Right hindlimb (tissue), 1 donor: Measurements from ENCODE around the gene IFIT1B.
"Not testable (repeated sequence)": the region's sequence is repeated elsewhere in the genome, so short reads cannot be mapped to it uniquely, and the experiment has no call there.

ENCODE experiments used
- DNase-seq: peaks from one replicate; pipeline ENCODE4 v3.0.0-alpha.2; 2018

Gene IFIT1B, protein sequence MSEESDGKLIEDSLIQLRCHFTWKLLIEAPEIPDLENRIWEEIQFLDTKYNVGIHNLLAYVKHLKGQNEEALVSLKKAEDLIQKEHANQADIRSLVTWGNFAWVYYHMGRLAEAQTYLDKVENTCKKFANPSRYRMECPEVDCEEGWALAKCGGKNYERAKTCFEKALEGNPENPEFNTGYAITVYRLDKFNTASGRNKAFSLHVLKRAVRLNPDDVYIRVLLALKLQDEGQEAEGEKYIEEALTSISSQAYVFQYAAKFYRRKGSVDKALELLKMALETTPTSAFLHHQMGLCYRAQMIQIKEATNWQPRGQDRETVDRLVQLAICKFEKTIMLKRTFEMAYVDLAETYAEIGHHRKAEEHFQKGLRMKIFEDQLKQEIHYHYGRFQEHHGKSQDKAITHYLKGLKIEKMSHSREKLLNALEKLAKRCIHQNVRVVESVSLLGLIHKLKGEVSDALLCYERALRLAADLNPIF

DNA sequence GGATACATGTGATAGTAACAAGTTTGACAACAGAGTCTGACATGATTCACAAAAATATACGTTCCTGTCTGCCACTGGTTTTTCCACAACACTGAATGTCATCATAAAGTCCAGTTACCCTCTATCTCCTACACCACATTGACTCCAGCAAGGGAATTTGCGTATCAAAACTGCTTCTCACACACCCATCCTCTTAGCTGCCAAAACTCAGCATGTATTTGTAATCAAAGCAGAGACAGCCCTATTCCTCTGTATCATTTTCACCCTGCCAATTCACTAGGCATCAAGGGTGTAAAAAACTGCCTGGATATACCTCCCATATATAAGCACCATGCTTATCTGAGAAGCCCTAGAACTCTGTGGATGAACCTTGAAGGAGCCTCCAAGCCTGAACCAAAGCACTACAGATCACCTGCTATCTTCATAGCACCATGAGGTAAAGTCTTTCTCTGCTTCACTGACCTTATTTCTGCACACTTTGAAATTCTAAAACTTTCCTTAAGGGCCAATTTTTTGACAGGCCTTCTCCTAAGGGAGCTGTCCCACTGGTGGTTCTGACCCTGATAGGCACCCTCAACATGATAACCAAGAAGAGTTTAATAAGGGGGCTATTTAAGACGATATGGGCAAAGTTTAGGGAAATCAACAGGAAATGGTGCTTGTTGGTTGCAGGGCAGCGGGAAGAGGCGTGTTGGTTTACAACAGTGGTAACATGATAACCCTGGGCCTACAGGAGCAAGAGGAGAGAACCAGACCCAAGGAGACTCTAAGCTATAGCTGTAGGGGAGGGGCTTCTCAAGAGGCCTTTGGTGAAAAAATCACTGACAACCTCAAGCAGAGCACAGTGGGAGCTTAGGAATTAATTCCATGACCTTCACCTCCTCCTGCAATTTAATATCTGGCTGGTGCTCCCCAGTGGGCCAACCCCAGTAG is at the start of gene IFIT1B:
Gene IFIT1B (plus strand): TSS at position 352 of the 933 bp plus-strand sequence. CDS start 80 bp downstream, at position 432.
- DNase-seq, result no peak

DNA sequence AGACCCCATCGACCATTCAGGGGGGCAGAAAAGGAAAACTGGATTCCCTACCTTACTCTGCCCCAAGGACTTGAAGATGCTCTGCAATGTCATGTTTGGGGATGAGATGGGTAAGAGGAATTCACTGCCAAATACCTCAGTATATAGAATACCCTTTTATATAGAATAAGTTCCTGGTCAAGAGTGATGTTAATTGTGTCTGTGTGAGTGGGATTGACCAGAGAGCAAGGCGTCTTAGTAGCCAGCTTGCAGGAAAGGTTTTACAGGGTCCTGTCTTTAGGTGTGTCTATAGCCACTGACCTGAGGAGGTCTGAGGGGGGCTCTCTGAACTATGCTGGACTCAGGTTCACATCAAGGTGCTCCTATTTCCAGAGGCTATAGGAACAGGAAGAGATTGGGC is 48.7 kb upstream of the IFIT1B start:
- no peak for DNase-seq

DNA sequence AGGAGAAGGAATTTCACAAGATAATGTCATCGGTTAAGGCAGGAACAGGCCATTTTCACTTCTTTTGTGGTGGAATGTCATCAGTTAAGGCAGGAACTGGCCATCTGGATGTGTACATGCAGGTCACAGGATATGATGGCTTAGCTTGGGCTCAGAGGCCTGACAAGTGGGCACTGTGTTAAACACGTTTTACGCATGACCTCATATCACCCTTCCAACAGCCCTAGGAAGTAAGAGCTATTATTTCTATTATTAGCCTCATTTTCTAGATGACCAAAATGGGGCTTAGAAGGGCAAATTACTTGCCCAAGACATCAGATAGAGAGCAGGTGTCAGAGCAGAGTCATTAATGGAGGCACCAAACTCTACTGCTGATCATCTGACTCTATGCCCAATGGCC is 47.8 kb upstream of the IFIT1B start:
- DNase-seq, result not testable (repeated sequence)

DNA sequence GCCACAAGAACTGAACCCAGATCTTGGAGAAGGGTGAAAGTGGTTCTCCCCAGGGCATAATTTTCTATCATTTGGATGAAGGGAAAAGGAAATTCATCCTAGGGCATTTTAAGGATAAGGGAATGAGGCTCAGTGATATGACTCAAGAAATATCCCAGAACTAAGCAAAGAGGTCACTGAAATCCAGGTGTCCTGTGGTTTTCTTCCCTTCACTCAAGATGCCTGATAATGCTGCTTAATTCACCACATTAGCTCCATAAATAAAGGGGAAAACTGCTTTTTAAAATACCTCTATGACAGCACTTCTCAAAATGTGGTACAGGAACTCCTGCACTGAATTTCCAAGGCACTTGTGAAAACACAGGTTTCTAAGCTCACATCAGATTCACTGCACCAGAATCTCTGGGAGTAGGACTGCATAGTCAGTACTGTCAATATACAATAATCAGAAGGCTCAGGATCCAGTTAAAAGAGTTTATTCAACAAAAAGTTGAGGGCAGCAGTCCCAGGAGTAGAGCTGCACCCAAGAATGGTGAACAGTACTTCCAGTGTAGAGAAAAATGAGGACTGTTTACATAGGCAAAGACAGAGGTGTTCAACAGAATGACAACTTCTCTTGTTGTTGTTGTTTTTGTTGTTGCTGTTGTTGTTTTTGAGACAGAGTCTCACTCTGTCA is 47.2 kb upstream of the IFIT1B start:
- DNase-seq, result no peak

DNA sequence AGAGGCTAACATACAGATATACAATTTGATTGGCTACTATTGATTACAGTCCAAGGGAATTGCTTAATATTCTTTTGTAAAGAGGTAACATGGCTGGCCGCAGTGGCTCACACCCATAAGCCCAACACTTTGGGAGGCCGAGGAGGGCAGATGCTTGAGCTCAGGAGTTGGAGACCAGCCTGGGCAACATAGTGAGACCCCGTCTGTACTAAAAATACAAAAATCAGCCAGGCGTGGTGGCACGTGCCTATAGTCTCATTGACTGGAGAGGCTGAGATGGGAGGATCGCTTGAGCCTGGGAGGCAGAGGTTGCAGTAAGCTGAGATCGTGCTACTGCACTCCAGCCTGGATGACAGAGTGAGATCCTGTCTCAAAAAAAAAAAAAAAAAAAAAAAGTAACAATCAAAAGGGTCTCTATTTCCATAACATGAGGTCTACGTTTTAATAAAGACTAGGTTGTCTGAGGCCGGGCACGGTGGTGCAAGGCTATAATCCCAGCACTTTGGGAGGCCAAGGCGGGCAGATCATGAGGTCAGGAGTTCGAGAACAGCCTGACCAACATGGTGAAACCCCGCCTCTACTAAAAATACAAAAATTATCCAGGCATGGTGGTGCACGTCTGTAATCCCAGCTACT is 46.3 kb upstream of the IFIT1B start:
- DNase-seq, result not testable (repeated sequence)

DNA sequence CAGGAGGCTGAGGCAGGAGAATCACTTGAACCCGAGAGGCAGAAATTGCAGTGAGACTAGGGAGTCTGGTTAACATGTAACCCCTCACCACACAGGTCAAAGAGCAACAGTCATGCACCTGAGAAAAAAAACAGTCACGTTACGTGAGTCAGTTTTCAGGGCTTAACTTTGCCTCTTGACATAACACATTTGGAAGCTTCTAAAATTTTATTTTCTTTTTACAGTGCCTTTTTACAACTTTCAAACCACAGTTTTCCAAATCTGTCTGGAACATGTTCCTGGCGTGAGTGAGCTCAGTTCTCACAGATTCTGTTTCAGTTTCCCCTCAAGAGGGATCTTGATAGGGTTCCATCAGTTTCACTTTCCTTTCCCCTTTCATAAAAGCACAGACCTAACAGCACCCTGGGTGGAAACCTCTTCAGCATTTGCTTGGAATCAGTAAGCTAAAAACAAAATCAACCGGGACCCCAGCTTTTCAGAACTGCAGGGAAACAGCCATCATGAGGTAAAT is 45.7 kb upstream of the IFIT1B start:
- peak; percentile 45 for DNase-seq

DNA sequence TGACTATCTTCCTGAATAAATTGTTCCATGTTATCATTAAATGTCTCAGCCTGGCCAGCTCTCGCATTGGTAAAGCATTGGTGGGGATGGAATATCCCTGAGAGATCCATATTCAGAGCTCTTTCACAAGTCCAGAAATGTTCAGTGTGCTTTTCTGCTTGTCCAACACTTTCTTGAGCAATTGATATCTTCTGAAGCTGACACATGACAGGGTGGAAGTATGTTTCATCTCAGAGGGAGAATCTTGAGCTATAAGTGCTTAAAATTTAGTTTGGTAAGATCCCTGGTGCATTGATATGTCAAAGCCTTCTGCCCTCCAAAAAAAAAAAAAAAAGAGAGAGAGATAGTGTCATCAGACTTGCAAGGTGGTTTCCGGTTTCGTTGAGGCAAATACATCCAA is 42.6 kb upstream of the IFIT1B start:
- DNase-seq, result no peak

DNA sequence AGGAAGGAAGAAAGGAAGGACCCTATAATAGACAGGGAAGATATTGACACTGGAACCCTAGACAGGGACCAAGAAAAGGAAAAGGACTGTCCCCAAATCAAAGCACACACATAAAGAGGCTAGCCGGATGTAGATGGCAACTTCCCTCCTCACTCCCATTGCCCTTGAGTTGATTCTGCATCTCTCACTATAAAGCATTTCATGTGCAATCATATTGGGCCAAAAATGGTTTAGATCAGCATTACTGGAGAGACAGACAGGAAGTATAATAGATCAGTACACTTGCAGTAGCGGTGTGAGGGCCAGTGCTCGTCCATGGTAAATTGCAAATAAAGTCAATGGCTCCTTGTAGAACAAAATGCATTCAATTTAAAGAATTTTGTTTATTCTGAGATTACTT is 41.6 kb upstream of the IFIT1B start:
- no peak for DNase-seq

DNA sequence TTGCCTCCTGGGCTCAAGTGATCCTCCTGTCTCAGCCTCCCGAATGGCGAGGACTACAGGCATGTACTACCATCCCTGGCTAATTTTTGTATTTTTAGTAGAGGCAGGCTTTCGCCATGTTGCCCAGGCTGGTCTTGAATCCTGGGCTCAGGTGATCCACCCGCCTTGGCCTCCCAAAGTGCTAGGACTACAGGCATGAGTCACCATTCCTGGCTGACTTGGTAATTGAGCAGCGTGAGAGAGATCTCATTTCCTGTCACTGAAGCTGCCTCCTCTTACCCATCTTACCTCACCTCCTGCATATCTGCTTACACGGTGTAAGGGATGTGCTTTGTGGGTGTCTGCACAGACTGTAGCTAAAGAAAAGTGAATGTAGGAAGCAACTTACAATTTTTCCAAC is 40.4 kb upstream of the IFIT1B start:
- no peak for DNase-seq

DNA sequence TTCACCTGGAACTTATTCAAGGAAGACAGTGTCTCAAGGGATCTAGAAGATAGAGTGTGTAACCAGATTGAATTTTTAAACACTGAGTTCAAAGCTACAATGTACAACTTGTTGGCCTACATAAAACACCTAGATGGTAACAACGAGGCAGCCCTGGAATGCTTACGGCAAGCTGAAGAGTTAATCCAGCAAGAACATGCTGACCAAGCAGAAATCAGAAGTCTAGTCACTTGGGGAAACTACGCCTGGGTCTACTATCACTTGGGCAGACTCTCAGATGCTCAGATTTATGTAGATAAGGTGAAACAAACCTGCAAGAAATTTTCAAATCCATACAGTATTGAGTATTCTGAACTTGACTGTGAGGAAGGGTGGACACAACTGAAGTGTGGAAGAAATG is 39.1 kb upstream of the IFIT1B start:
- no peak for DNase-seq

DNA sequence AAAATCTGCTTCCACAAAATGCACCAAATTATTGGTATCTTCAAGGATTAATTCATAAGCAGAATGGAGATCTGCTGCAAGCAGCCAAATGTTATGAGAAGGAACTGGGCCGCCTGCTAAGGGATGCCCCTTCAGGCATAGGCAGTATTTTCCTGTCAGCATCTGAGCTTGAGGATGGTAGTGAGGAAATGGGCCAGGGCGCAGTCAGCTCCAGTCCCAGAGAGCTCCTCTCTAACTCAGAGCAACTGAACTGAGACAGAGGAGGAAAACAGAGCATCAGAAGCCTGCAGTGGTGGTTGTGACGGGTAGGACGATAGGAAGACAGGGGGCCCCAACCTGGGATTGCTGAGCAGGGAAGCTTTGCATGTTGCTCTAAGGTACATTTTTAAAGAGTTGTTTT is 38.0 kb upstream of the IFIT1B start:
- DNase-seq, result no peak

DNA sequence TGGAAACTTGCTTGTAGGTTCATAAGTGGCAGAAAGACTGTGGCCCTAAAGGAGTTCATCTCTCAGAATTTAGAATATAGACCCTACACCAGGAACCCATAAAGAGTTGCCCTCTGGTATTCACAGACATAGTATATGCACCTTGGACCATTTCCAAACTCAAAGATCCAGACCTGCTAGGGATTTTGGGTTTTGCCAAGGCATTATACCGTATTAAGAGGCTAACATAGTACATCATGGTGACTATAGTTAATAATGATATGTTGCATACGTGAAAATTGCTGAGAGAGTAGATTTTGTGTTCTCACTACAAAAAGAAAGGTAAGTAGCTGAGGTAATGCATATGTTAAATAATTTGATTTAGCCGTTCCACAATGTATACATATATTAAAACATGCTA is 36.2 kb upstream of the IFIT1B start:
- no peak for DNase-seq

DNA sequence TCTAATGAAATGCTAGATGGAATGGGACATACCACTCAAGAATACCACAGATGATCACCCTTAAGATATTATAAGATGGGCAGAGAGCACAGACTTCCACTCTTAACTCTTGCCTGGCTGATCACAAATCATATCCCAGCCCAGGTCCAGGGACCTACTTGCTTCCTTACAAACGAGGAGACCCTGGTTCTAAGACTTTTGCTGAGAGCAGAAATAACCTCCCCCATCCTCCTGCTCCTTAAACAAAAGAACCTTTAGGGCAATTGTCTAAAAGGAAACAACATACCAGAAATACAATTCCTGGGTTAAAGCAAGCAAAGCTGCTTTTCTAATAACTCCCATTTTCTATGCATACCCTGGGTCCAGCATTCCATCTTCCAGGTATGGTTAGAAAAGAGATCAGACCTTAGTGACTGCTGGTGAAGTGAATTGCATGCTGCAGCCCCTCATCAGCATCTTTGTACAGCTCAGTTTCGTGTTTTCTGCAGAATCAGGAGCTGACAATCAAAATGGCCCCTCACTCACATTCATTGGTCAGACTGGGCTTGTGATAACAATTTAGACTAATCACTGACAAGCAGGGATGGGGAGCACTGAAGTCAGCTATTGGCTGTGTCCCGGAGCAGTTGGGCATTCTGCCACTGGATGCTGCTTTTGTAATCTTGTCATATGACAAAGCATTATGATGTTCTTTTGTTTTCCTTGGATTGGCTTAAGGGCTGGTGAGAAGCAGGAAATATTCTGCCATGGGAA is 35.5 kb upstream of the IFIT1B start:
- DNase-seq, result peak; percentile 53

DNA sequence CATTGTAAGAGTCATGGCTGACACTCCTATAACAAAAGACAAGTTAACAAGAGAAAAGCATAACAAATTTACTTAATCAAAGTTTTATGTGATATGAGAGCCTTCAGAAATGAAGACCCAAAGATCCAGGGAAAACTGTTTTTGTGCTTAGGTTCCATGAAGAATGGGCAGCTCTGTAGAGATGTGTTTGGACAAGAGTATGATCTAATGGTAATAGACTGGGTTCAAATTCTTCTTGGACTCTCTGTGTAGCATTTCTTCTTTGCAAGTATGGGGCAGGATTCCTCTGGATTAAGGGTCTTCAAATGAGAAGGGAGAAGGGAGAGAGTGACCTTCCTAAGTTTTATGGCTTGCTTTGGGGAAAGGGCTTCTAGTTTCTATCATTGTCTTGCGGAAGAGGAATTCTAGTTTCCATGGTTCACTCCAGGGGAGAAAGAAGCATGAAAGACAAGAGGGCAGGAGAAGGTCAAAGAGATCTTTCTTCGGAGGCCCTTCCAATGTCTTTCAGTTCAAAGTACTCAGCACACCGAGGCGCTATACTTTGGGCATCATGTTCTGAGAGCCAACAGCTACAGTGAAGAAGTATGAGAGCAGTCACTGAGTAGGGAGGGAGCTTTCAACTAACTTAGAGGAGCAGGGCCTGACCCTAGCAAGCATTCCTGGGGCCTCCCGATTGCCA is 34.6 kb upstream of the IFIT1B start:
- no peak for DNase-seq

DNA sequence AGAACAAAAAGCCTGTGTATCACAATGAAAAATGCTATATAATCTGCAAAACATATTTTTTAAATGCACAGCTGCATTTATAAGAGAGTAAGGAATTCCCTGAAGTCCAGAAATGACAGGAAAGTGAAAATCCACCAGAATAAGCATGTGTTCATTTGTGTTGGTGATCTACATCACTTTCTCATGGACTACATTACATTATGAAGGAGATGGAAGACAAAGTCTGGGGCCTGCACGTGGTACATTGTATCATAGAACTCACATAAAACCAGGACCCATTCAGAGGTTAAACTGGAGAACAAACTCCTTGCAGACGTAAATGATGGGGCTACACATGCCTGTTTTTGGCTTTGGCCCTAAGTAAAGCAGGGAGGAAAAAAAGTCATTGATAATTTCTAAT is 33.7 kb upstream of the IFIT1B start:
- DNase-seq, result no peak

DNA sequence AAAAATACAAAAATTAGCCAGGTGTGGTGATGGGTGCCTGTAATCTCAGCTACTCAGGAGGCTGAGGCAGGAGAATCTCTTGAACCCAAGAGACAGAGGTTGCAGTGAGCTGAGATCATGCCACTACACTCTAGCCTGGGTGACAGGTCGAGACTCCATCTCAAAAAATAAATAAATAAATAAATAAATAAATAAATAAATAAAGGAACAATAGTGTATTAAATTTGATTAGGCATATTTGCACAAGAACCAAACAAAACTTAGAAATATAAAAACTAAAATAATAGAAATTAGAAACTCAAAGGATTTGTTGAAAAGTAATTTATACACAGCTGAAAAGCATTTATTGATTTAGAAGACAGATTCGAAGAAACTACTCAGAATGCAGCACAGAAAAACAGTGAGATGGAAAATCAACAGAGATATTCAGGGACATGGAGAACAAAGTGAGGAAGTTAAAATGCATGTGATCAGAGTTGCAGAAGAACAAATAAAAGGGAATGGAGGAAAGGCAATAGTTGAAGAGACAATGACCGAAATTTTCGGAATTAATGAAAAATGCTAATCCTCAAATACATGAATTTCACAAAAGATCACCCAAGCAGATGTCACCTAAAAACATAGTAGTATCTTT is 32.4 kb upstream of the IFIT1B start:
- DNase-seq, result no peak

DNA sequence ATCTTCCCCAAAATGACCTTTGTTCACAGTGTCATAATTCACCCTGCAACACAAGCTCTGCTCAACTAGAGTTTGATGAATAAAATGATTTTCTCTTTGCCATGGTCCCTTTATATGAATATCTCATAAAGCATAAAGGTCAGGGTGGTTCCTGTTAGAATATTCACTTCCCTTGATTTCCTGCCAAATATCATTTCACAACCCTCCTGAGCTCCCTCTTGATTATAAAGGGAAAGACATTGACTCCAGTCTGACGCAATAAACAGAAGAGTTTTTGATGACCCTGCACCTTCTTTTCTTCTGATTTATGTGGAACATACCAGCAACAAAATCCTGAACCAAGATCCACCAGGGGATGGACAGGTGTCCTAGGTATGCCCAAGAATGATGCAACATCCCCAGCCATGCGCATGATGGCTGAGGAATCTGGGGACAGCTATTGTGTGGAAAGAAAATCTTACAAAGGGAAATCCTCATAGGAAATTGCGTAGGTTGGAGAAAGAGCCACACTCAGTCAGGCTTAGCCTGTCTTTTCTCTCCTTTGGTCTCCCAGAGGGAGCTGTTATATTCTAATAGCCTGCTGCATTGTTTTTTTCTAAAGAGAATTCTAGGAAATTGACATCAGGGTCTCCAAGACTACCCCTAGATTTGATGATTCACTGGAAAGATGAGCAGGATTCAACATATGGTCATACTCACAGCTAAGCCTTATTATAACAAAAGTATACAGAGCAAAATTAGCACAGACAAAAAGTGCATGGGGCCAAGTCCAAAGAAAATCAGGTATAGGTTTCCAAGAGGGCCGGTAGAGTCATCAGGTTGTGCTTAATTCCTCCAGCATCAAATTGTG is 31.2 kb upstream of the IFIT1B start:
- DNase-seq, result no peak

DNA sequence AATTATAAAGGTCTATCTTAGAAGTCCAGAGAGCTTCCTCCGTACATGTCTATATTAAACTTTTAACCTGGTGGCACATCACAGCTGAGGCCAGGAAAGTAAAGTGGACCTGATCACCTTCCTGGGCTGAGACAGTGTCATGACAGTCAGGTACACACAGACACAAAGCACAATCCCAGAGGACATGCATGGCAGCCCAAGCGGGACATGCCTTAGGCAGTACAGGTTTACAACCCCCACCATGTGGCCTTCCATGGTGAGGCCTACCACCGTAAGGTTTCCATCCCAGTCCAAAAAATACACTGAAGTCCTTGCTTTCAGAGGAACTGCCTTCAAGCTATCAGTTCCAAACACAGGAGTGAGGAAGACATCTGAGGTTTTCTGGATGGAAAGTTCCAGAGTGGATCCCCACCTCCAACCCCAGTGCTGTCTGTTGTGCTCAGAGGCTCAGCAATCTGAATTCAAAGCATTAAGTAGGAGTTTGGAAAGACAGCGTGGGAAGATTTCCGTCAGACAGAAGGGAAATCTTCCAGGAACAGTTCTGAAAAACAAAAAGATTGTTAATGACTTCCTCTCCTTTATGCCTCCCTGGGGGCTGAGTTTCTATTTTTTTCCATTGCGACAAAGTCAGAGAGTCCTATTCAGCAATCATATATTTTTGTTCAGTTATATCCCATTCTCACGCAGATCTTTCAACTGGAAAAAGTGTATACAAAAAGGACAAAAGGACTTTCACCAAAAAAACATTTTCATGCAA is 30.0 kb upstream of the IFIT1B start:
- DNase-seq, result peak; percentile 47

DNA sequence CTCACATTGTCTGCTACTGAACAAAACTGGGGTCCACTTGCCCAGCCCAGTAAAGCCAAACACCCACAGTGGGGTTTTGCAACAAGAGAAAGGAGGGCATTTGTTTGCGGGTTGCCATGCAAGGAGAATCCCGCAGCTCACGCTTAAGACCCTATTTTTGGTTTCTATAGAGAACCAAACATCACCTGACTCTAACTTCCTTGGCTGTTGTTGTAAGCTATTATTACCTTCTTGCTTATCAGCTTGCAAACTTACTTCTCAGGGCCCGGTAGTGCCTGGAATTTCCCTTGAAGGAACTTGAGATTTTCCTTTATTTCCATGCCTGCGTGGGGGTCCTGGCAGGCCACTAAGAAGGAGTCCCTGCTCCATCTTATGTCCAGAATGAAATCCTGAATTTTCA is 29.4 kb upstream of the IFIT1B start:
- no peak for DNase-seq
